ENCODE measurements around the gene SDK1.

Gene SDK1

DNA sequence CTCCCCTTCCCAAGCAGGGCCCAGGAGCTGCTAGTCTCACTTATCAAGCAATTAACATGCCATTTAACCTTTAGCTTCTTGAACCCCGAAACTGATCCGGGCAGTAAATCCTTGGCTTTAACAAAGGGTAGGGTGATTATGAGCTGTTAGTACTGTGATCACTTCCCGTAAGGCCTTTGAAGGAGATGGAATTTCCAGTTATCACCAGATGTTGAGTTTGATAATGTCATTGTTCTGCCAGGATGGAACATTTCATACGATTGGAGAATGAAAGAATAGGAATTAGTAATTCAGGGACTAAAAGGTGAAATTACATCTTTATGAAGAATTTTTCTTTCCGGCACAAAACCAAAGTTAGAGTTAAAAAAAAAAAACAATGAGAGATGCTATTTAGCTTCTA is 810.1 kb downstream of the SDK1 start:
- H3K4me3 ChIP-seq = no peak overlapping the region
- TF ChIP-seq, protein P1, sequence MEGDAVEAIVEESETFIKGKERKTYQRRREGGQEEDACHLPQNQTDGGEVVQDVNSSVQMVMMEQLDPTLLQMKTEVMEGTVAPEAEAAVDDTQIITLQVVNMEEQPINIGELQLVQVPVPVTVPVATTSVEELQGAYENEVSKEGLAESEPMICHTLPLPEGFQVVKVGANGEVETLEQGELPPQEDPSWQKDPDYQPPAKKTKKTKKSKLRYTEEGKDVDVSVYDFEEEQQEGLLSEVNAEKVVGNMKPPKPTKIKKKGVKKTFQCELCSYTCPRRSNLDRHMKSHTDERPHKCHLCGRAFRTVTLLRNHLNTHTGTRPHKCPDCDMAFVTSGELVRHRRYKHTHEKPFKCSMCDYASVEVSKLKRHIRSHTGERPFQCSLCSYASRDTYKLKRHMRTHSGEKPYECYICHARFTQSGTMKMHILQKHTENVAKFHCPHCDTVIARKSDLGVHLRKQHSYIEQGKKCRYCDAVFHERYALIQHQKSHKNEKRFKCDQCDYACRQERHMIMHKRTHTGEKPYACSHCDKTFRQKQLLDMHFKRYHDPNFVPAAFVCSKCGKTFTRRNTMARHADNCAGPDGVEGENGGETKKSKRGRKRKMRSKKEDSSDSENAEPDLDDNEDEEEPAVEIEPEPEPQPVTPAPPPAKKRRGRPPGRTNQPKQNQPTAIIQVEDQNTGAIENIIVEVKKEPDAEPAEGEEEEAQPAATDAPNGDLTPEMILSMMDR (IDR thresholded peaks at IDR 0.05) = no peak
- DNase-seq (ENCODE audit: low spot score) = no peak
- H3K27ac ChIP-seq = no peak overlapping the region

DNA sequence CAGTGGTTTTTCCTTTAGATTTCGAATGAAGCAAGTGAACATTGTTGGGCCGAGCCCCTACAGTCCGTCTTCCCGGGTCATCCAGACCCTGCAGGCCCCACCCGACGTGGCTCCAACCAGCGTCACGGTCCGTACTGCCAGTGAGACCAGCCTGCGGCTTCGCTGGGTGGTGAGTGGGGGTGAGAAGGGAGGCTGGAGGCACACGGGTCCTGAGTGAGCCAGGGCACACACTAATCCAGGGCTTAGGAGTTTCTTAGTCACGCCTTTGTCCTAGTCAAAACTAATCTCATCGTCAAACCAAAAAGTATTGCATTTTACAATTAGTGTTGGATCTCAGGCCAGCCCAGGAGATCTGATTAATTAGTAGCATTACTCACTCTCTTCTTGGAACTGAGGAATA is 812.2 kb downstream of the SDK1 start:
- Histone ChIP-seq H3K27ac (no peak overlapping the region), H3K4me3 (no peak overlapping the region)
- TF ChIP-seq, protein P1 (IDR thresholded peaks at IDR 0.05) = no peak
- no peak for DNase-seq (ENCODE audit: low spot score)

DNA sequence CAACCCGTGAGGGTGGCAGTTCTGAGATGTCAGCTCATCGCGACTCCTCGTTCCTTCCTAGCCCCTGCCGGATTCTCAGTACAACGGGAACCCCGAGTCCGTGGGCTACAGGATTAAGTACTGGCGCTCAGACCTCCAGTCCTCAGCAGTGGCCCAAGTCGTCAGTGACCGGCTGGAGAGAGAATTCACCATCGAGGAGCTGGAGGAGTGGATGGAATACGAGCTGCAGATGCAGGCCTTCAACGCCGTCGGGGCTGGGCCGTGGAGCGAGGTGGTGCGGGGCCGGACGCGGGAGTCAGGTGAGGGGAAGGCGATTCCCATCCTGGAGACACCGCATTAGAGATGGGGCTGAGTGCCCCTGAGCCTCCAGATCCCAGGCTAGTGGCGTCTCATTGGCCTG is 812.9 kb downstream of the SDK1 start:
- no peak for DNase-seq (ENCODE audit: low spot score)
- Histone ChIP-seq H3K4me3 (no peak overlapping the region), H3K27ac (no peak overlapping the region)
- TF ChIP-seq, protein P1 (IDR thresholded peaks at IDR 0.05) = no peak

DNA sequence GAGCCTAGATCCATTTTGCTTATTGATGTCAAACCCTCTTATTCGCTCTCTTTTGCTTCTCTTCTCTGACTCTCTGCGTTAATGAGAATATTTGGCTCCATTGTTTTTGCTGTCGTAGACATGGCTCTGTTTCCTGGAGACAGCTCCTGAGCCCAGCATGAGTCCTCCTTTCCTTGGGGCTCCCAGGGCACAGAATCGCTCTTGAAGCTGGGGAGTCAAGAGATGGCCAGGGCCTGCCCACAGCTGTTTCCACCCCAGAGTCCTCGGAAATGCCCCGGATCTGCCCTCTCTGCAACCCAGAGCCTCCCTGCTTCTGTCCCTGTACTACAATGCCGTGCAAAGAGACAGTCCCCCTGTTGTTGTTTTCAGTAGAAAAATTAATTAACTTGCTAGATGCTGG is 814.4 kb downstream of the SDK1 start:
- TF ChIP-seq, protein P1 (IDR thresholded peaks at IDR 0.05) = no peak
- no peak for DNase-seq (ENCODE audit: low spot score)
- Histone ChIP-seq H3K4me3 (no peak overlapping the region), H3K27ac (no peak overlapping the region)

DNA sequence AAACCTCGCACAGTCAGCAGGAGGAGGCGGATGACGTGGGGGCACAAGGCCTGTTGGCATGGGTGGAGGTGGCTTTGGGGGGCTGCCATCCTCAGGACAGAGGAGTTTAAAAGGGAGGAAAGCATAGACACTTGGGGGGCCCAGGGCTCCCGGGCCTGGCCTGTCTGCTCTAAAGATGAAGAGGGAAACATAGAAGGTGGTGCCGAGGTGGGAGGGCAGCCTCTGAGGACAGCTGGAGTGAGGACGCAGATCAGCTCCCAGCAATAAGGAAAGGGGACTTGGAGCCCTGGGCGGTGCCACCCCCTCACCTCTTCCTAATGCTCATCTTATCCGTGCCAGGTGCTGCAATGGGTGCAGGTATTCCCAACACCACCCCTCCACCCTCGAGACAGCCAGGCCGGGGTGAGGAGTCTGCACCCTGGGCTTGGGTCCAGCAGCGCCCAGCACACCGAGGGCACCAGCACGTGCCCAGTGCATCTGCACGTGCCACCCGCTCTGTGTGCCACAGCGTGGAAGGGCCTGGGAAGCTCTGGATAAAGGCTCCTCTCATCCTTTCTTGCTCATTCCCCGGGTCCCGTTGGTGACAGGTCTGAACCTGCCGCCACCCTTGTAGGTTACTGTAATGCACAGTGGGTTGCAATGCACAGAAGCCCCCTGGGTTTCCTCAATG is 815.0 kb downstream of the SDK1 start:
- TF ChIP-seq, protein P1 (IDR thresholded peaks at IDR 0.05) = no peak
- DNase-seq (ENCODE audit: low spot score) = no peak
- Histone ChIP-seq H3K4me3 (no peak overlapping the region), H3K27ac (no peak overlapping the region)

DNA sequence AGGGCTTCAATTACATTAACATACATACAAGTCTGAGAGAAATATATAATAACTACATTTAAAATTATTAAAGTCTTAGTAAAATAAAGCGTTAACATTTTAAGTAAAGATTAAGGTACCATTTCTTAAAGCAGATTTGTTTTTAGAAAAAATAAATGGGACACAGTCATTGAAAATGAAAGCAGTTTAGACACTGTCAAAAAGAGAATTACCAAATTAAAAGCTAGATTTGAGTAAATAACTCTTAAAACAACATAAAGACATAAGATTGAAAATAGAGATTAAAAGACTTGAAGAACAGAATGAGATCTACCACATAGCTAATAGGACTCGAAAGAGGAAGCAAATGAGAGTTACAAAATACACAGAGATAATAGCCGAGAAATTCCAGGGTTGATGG is 818.8 kb downstream of the SDK1 start:
- no peak overlapping the region for H3K4me3 ChIP-seq
- TF ChIP-seq, protein P1 (IDR thresholded peaks at IDR 0.05) = no peak
- H3K27ac ChIP-seq = no peak overlapping the region
- DNase-seq (ENCODE audit: low spot score) = no peak

DNA sequence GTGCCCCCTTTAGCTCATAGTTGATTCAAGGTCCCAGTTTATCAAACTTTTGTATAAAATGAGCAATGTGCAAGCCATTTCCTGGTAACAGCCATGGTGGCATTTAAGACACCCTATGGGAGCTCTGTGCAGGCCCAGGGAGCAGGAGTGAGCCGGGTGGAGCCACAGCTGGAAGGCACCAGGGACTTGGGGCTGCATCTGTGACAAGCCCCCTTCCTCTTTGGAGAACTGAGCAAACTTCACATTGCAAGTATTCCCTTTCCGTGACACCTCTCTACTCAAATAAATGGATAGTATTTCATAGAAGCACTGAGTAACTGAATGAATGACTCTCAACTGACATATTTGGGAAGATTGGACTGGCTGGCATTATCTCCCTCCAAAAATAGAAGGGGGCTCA is 822.3 kb downstream of the SDK1 start:
- H3K27ac ChIP-seq = no peak overlapping the region
- TF ChIP-seq, protein P1 (IDR thresholded peaks at IDR 0.05) = no peak
- DNase-seq (ENCODE audit: low spot score) = no peak
- H3K4me3 ChIP-seq = no peak overlapping the region
